Smooth muscle cell of the pulmonary artery (primary cell): Measurements from ENCODE around the gene SLC22A2. TPM values are rescaled to one million over a fixed set of nuclear protein-coding genes. Genes with fewer than 3 reads are reported as not detected.

Experiments
- total RNA-seq: library from RNA; depleted of rRNA; stranded (reverse); fragments of >200 nt; gene quantifications from 2 replicates; pipeline ENCODE4 v1.2.3, GENCODE V29; 2014

The SLC22A2 gene
- 0.07 and 1.7 TPM in 2 replicates for total RNA-seq

GRCh38 chr6:160258346-160259142, at the start of gene SLC22A2:
SLC22A2 (minus strand) TSS chr6:160258821; CDS start chr6:160258757, 64 bp downstream.

Other genes with a start within 250 kb of the SLC22A2 start
- gene SLC22A1, start 137.0 kb downstream of the SLC22A2 start, total RNA-seq, result 0.40 and 0.46 TPM in 2 replicates
- gene SLC22A3, start 89.6 kb upstream of the SLC22A2 start, total RNA-seq, result 10.2 and 13.5 TPM in 2 replicates